GOT3 (cell line): ENCODE results near the gene NHSL2.

Source experiments
- DNase-seq: peaks from one replicate; lab custom pipeline; 2025; ENCODE audit warnings: mixed read lengths; lab: John Stamatoyannopoulos, UW

The NHSL2 gene

DNA sequence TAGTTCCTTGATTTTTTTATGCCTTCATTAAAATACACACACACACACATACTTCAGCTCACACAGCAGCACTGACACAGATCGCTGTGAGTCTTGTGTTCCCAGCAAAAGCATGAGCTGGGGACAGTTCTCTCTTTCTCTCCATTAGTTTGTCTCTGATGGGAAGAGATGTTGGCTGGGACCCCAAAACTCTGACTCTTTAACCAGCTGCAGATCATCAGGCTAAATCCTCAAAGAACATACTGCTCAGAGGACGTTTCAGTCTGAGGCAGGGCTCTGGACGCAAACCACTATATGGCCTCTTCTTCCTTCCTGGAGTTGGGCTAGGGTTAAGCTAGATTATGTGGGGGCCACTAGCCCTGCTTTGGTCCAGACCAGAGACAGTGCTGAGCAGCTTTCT, 109.6 kb downstream of the NHSL2 start:
- no peak for DNase-seq

DNA sequence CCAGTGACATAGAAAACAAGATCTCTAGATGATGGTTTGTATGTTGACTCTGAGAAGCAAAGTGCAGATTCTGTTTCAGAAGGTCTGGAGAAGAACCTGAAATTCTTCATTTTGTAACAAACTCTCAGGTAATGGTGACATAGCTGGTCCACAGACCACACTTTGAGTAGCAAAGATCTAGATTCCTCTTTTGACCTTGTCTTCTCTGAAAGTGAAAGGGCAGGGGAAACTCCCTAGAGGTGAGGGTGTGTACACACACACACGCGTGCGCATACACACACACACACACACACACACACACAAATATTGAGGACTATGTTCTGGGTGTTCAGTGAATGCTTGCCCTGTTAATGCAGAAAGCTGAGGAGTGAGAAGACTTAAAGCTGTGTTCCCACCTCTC, 110.1 kb downstream of the NHSL2 start:
- no peak for DNase-seq

- no peak for DNase-seq
Measured at GRCh38 chrX:72021975-72022374, 111.3 kb downstream of the NHSL2 start.

DNA sequence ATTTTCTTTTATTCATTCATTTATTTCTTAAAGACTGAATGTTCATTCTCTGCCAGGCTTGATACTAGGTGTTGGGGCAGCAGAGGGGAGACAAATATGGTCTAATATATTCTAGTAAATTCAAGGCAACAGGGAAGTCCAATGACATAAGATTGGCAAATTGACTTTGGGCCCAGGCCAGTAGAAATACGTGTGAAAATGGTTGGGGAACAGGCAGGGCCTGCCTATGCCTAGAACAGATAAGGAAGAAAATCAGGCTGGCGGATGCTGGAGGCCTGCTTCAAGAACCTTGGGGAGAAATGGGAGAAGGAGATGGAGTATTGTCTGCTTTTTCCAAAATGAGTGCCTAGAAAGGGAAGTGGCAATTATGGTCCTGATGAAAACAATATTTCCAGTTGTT, 112.4 kb downstream of the NHSL2 start:
- DNase-seq = no peak

GRCh38 chrX:72025236-72025770, 114.7 kb downstream of the NHSL2 start:
- no peak for DNase-seq

- no peak for DNase-seq
Measured at GRCh38 chrX:72026341-72027023, 115.8 kb downstream of the NHSL2 start.

- no peak for DNase-seq
Measured at GRCh38 chrX:72027024-72027913, 116.6 kb downstream of the NHSL2 start.

DNA sequence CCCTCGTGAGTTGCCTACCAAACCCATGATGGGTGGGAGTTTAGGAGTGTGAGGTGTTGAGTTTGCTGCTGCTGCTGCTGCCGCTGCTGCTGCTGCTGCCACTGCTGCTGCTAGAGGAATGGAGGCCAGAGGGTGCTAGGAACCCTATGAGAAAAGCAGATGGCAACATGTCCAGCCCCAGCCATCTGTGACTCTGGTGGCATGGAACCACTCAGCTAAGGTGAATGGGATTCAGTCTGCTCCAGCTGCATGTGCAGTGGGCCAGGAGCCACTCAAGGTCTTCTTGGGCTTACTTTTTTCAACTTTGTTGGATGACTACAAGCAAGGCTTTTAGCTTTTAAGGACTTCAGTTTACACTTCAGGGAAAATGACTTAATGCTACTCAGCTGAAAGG, 117.3 kb downstream of the NHSL2 start:
- DNase-seq = no peak

DNA sequence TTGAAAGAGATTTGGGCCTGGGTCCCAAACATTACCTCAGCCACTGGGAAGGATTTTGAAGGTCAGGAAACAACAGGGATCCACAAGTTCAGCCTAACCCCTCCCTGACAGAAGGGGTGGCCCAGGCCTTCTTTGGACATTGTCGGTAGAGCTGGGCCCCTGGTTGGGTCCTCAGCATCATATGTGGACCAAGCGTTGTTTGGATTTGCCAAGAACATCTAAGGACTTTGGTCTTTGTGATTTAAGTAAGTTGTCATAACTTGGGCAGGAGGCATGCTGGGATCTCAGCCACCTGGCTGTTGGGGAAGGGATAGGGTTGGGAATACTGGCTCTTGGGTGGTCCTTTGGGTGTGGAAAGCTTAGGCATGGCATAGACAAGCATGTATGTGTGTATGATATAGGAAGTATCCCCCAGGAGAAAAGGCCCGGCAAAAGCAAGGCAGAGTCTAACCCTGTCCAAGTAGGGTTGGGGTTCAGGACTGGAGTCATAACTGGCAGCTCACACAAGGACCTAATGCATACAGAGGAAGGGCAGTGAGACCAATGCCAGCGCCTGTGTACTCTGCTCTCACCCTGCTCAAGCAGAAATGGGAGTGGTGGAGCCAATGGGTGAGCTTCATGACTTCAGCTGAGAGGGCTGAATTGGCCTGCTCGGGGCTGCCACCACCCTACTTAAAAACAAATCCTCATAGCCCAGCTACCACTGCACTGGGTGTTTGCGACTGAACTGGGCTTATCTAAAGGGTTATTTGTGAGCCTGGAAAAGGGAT, 118.2 kb downstream of the NHSL2 start:
- no peak for DNase-seq

GRCh38 chrX:72029483-72030411, 119.1 kb downstream of the NHSL2 start:
- no peak for DNase-seq

GRCh38 chrX:72030431-72030830, 119.8 kb downstream of the NHSL2 start:
- DNase-seq = no peak

DNA sequence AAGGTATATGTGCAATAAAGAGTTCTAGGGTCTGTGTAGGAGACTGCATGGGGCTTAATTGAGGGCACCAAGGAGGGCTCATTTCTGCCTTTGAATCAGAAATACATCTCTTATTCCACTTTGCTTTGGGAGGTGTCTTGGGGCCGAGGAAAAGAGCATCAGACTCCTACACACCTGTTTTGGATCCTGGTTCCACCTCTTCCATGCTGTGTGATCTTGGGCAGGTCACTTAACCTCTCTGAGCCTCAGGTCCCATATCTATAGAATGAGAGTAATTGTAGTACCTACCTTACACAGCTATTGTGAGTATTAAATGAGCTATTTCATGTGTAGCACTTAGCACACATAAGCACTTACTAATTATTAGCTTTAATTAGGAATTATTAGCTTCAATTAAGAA, 120.5 kb downstream of the NHSL2 start:
- no peak for DNase-seq

GRCh38 chrX:72031634-72032033, 121.0 kb downstream of the NHSL2 start:
- no peak for DNase-seq

- DNase-seq = no peak
Measured at GRCh38 chrX:72037601-72038000, 127.0 kb downstream of the NHSL2 start.

DNA sequence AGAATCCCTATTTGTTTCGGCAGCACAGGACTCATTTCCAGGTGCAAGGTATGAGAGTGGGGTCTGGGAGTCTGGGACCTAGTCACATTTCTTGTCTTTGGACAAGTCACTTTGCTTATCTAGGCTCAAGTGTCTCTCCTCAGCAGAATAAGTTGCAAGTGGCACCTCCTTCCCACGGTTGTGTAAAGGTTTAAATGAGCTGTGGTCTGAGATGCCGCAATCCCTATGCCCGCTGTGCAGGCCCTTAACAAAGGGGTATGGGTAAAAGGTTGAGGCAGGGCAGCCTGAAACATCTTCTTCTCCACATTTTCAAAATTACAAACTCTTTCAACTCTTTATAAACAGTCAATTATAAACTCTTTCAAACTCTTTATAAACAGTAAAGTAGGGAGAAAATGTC, 127.4 kb downstream of the NHSL2 start:
- DNase-seq = no peak

DNA sequence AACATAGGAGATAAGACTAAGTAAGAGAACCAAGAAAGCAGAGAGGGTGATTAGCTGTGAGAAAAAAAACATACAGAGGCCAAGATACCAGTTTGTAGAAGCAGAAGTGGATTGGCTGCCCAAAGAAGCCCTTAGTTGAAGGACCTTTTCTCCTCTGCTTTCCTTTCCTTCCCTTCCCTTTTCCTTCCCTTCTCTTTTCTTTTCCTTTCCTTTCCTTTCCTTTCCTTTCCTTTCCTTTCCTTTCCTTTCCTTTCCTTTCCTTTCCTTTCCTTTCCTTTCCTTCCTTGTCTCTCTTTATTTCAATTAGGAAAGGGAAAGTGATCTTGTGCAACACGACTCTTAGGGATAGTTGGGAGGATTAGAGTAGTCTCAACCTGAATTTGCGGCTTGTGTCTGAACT, 128.2 kb downstream of the NHSL2 start:
- DNase-seq = no peak

DNA sequence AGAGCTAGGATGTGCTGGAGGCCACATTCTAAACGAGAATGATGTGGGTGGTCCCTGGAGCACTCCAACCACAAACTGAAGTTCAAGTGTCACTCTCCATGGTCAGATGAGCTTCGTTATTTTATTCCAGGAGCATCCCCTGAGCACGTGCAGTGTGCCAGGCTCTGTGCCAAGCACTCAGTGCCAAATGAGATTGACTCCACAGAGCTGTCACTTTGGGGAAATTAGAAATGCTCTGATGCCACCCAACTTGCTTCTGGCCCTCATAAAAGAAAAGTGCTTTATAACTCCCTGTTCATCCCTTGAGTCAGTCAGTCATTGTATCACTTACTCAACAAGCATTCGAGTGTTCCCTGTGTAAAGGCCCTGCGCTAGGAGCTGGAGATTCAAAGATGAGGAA, 129.9 kb downstream of the NHSL2 start:
- no peak for DNase-seq

DNA sequence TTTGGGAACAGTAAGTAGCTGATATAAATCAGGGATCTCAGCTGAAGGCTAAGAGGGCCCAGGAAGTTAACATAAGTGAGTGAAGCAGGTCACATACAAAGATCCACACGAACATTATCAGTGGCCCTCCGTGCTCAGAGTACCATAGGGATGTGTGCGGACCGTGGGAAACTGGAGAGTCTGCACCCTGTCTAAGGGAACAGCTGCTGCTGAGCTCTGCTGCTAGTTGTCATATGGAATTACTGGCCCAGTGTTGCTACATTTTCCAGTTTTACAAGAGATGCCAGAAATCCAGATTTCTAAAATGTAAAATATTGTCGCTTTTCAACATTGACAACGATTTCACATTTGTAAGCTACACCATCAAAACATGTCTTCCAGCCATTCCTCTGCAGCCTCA, 130.5 kb downstream of the NHSL2 start:
- DNase-seq = no peak

- no peak for DNase-seq
Measured at GRCh38 chrX:72041871-72042851, 131.5 kb downstream of the NHSL2 start.

DNA sequence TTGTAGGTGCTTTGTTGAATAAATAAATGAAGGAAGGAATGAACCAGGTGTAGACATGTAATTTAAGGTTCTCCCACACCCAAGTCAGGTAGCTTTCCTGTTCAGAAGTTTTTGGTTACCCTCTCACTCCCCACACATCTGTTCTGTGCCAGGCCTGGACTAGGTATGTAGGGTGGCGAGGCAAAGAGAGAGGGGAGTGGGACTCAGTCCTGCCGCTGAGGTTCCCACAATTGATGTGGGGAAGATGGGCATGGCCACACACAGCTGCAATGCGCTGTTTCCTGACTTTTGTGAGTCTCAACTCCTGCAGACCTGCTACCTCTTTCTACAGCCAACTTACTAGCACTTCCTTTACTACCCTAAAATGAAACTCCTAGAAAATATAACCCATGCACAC, 132.2 kb downstream of the NHSL2 start:
- DNase-seq = no peak
